GM12875 (cell line): ENCODE data around the gene DDX59.

Experiments
- H3K4me3 ChIP-seq: one replicate; pipeline ENCODE4 v1.5.1; 2011; ENCODE audit warnings: low read depth, low read length, control low read depth
- CTCF ChIP-seq: IDR thresholded peaks from 2 replicates; pipeline ENCODE4 v1.5.1; 2011; ENCODE audit warnings: low read depth, mild to moderate bottlenecking, control low read depth, inconsistent platforms, low read length, moderate library complexity, borderline replicate concordance; ENCODE audit not compliant: insufficient read depth

Gene DDX59

DNA sequence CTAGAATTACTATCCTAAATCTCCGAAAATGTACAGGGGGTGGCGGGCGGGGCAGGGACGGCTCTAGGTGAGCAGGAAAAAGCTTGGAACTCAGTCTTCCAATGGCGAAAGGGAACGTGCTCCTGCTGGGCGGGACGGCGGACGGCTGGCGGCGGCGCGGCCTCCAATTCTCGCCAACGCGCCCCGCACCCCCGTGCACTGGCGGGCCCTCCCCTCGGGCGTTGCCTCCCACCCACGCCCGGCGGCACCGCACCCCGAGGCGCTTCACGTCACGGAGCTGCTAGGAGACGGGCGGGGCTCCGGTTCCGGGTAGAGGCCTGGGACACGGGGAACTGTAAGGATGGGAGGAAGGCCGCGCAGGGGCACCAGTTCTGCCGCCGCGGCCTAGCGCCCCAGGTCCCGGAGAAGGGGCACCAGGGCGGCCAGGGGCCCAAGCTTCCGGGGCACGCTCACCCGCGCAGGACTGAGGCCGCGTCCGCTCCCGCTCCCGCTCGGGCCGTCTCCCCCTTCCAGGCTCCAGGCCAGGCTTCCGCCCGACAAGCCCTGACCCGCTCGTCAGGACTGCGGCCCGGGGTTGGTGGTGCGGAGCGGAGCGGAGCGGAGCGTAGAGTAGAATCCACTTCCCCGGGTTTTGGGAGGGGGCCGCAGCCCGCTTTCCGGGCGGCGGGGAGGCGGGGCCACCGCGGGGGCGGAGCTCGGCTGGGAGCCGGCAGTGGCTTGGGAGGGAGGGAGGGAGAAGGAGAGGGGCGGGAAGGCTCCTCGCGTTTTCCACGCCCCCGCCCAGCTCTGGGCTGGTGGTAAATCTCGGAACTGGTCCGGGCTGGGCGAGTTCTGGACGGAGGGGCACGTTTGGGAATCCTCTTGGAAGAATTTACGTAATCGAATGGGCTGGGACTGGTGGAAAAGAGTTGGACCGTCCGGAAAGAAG is at the start of gene DDX59:
TSS of gene DDX59 (minus strand) at position 594 of the 928 bp plus-strand sequence. CDS start 3,167 bp downstream, outside the sequence.
- TF ChIP-seq CTCF: no peak
- H3K4me3 ChIP-seq: peak within 1 kb of the TSS; percentile 99

DNA sequence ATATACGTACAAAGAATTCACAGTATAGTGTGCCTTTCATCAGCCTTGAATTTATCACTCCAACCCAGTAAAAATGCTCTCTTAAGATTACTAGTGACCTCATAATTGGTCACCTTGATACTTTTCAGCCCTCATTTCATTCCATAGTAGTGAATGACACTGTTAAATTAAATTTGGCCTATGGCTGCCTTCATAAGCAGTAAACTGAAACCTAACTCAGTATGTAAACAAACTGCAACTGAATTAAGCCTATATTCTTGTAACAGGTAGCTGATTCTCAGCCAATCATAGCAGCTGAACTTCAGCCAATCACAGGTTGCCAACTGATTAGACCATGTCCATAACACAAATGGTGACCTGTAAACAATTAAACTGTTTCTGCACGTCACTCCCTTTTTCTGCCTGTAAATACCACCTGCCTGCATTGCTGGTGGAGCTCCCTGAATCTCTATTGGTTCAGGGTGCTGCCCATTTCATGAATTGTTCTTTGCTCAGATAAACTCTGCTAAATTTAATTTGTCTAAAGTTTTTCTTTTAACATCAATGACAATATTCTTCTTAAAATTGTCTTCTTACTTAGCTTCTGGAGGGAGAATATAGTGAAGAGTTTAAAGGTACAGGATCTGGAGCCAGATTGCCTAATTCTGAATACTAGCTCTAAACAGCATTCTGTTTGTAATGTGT is 44.9 kb upstream of the DDX59 start:
- H3K4me3 ChIP-seq: no peak overlapping the region
- no peak for TF ChIP-seq CTCF

DNA sequence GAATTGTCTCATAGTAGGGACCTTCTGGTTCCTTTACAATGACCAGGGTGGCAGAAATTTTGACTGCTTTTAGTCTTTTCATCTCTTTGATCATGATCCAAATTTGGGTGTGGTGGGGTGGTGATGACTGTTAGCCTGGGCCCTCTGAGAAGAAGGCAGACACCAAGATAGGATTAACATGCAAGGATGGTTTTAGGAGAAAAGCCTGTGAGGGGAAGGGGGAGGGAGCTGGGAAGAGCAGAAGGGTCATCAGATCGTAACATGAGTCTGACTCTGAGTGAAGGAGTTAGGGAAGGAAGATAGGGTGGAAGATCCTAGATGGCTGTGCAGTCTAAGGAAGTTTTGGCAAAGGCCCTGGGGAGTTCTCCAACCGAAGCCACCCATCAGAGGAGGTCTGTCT is 40.5 kb upstream of the DDX59 start:
- H3K4me3 ChIP-seq: no peak overlapping the region
- TF ChIP-seq CTCF: no peak

- TF ChIP-seq CTCF: no peak
- H3K4me3 ChIP-seq: no peak overlapping the region
These were observed 39.1 kb upstream of the DDX59 start for GRCh38 chr1:200708769-200709168.

- TF ChIP-seq CTCF: no peak
- no peak overlapping the region for H3K4me3 ChIP-seq
These were observed 38.5 kb upstream of the DDX59 start for GRCh38 chr1:200708161-200708560.

DNA sequence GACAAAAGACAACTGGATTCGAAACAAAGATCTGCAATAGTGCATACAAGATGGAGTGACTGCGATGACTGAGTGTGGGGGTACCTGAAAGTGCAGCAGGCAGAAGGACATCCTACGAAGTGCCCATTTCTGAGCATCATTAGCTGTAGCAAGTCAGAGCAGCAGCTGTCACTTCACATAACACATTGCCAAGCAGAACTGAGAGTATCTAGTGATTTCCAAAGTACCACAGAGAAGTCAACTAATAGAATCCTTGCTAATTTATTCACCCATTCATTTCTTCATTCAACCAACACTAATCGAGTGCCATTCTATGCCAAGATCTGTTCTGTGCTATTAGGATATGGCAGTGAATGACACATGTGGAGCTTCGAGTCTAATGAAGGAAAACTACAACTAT is 37.4 kb upstream of the DDX59 start:
- TF ChIP-seq CTCF: no peak
- H3K4me3 ChIP-seq: no peak overlapping the region
